ENCODE data around the gene OR13F1.

Gene OR13F1

GRCh38 chr9:104527109-104527508 is 23.0 kb downstream of the OR13F1 start, which contains the start of gene OR13C4:
TSS of gene OR13C4 (minus strand) at chr9:104527209. CDS start at chr9:104527209, 0 bp downstream.
- in situ Hi-C loops (cut with HindIII; ENCODE audit: low pct_ligation_motif_present, low sequenced_read_pairs): no loop called here
- TF ChIP-seq CTCF (IDR thresholded peaks at IDR 0.05; ENCODE audit: low read depth, low read length, missing control alignments): no peak

GRCh38 chr9:104536756-104537155 is 32.7 kb downstream of the OR13F1 start, which contains the start of gene OR13C3:
TSS of gene OR13C3 (minus strand) at chr9:104536856. CDS start at chr9:104536723, 133 bp downstream.
- DNase-seq: no peak
- Histone ChIP-seq H3K27ac (no peak within 1 kb of the TSS), H3K27me3 (replicated peaks) (no peaks in the 10 kb centered on the region), H3K4me3 (ENCODE audit: low read depth, low read length) (no peak within 1 kb of the TSS), H3K36me3 (replicated peaks) (no peaks in the 10 kb centered on the region)
- no peak for TF ChIP-seq CTCF (IDR thresholded peaks at IDR 0.05; ENCODE audit: low read depth, low read length, missing control alignments)
- in situ Hi-C loops (cut with HindIII; ENCODE audit: low pct_ligation_motif_present, low sequenced_read_pairs): no loop called here

More at GRCh38 chr9:104527109-104527508, 23.0 kb downstream of the OR13F1 start, which contains the start of gene OR13C4:
- no peaks in the 10 kb centered on the region for H3K27me3 ChIP-seq (replicated peaks)
- no peak for DNase-seq
- no peak within 1 kb of the TSS for H3K27ac ChIP-seq
- H3K36me3 ChIP-seq (replicated peaks): no peaks in the 10 kb centered on the region
- H3K4me3 ChIP-seq (ENCODE audit: low read depth, low read length): no peak within 1 kb of the TSS

GRCh38 chr9:104539275-104539674 is 35.2 kb downstream of the OR13F1 start:
- TF ChIP-seq CTCF (IDR thresholded peaks at IDR 0.05; ENCODE audit: low read depth, low read length, missing control alignments): no peak
- Histone ChIP-seq H3K4me3 (ENCODE audit: low read depth, low read length) (no peak overlapping the region), H3K36me3 (replicated peaks) (no peaks in the 10 kb centered on the region), H3K27ac (no peak overlapping the region), H3K27me3 (replicated peaks) (no peaks in the 10 kb centered on the region)
- no peak for DNase-seq
- in situ Hi-C loops (cut with HindIII; ENCODE audit: low pct_ligation_motif_present, low sequenced_read_pairs): no loop called here

- no peak overlapping the region for H3K4me3 ChIP-seq (ENCODE audit: low read depth, low read length)
- no peak for TF ChIP-seq CTCF (IDR thresholded peaks at IDR 0.05; ENCODE audit: low read depth, low read length, missing control alignments)
- H3K27ac ChIP-seq: no peak overlapping the region
- H3K27me3 ChIP-seq (replicated peaks): no peaks in the 10 kb centered on the region
- no peaks in the 10 kb centered on the region for H3K36me3 ChIP-seq (replicated peaks)
- DNase-seq: no peak
- in situ Hi-C loops (cut with HindIII; ENCODE audit: low pct_ligation_motif_present, low sequenced_read_pairs): no loop called here
Measured at GRCh38 chr9:104544644-104545043, 40.6 kb downstream of the OR13F1 start.

GRCh38 chr9:104553261-104553660 is 49.2 kb downstream of the OR13F1 start:
- in situ Hi-C loops (cut with HindIII; ENCODE audit: low pct_ligation_motif_present, low sequenced_read_pairs): no loop called here
- Histone ChIP-seq H3K36me3 (replicated peaks) (no peaks in the 10 kb centered on the region), H3K27me3 (replicated peaks) (no peaks in the 10 kb centered on the region), H3K4me3 (ENCODE audit: low read depth, low read length) (no peak overlapping the region), H3K27ac (no peak overlapping the region)
- DNase-seq: peak; percentile 51
- TF ChIP-seq CTCF (IDR thresholded peaks at IDR 0.05; ENCODE audit: low read depth, low read length, missing control alignments): no peak

Data from brain microvascular endothelial cell (primary cell).